HL-60 (cell line): ENCODE measurements around the gene FES.

Source experiments
- REST ChIP-seq: IDR thresholded peaks from 2 replicates; pipeline ENCODE4 v1.6.1; 2012; ENCODE audit warnings: low read depth; ENCODE audit not compliant: insufficient replicate concordance
- TF ChIP-seq, protein P1 (sequence below): IDR thresholded peaks from one replicate; pipeline ENCODE4 v1.5.1; 2011; ENCODE audit warnings: low read length, control low read depth, inconsistent platforms; ENCODE audit not compliant: insufficient read depth

DNA sequence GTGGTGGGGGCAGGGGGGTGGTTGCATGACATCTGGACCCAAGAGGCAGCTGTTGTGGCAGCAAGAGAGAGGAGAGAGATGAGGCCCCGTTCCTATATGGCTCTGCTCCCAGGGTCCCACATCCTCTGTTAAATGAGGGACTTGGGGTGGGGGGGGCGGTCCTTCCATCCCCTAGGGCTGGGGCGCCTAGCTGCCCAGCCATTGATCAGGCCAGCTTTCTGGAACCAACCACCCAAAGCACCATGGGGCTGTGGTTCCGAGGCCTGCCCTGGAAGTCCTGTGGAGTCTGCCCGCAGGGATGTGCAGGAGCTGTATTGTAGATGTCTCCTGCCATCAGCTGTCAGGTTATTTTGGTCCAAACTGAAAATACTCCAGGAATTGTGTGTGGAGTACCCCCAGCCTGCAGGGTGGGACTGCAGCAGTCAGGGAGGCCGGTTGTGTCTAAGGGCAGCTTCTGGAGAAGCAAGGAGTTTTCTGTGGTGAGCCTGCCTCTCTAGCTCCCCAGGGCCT, 10.8 kb upstream of the FES start:
- TF ChIP-seq, protein P1, sequence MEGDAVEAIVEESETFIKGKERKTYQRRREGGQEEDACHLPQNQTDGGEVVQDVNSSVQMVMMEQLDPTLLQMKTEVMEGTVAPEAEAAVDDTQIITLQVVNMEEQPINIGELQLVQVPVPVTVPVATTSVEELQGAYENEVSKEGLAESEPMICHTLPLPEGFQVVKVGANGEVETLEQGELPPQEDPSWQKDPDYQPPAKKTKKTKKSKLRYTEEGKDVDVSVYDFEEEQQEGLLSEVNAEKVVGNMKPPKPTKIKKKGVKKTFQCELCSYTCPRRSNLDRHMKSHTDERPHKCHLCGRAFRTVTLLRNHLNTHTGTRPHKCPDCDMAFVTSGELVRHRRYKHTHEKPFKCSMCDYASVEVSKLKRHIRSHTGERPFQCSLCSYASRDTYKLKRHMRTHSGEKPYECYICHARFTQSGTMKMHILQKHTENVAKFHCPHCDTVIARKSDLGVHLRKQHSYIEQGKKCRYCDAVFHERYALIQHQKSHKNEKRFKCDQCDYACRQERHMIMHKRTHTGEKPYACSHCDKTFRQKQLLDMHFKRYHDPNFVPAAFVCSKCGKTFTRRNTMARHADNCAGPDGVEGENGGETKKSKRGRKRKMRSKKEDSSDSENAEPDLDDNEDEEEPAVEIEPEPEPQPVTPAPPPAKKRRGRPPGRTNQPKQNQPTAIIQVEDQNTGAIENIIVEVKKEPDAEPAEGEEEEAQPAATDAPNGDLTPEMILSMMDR, result no peak
- TF ChIP-seq REST, result no peak
